ACC112 (cell line): Measurements from ENCODE around the gene SLC25A1.
A peak's percentile ranks its signal among the peaks of the same experiment; 100 is the strongest.

Source experiments
- H2AFZ ChIP-seq: fragments of 200-600 bp; sonication (generic); one replicate; pipeline ENCODE4 v1.6.0; 2017; ENCODE audit warnings: antibody characterized with exemption, low read length; ENCODE audit not compliant: unreplicated experiment
- H3K27ac ChIP-seq: fragments of 200-600 bp; sonication (generic); 2 replicates; pipeline ENCODE4 v1.5.1; 2014; ENCODE audit warnings: low read depth, mild to moderate bottlenecking, antibody characterized with exemption, low read length, moderate library complexity
- H3K27me3 ChIP-seq: fragments of 200-600 bp; sonication (generic); 2 replicates; pipeline ENCODE4 v1.6.1; 2014; ENCODE audit warnings: mild to moderate bottlenecking, antibody characterized with exemption, low read length, moderate library complexity, mixed read lengths; ENCODE audit not compliant: insufficient read depth
- H3K36me3 ChIP-seq: fragments of 200-600 bp; sonication (generic); 2 replicates; pipeline ENCODE4 v1.6.1; 2016; ENCODE audit warnings: mild to moderate bottlenecking, antibody characterized with exemption, low read length, moderate library complexity, mixed read lengths; ENCODE audit not compliant: insufficient read depth
- H3K4me1 ChIP-seq: fragments of 200-600 bp; sonication (generic); one replicate; pipeline ENCODE4 v1.6.1; 2016; ENCODE audit warnings: low read length, mixed read lengths; ENCODE audit not compliant: insufficient read depth, unreplicated experiment, control insufficient read depth
- H3K4me3 ChIP-seq: fragments of 200-600 bp; sonication (generic); 2 replicates; pipeline ENCODE4 v1.5.1; 2014; ENCODE audit warnings: mild to moderate bottlenecking, low read depth, low read length
- H3K79me2 ChIP-seq: fragments of 200-600 bp; sonication (generic); one replicate; pipeline ENCODE4 v1.6.0; 2016; ENCODE audit warnings: low read length; ENCODE audit not compliant: control insufficient read depth, unreplicated experiment, insufficient read depth

The SLC25A1 gene

GRCh38 chr22:19178657-19179496 lies at the start of gene SLC25A1:
SLC25A1 (minus strand) TSS chr22:19178736; CDS start chr22:19178673, 63 bp downstream.
- H3K27ac ChIP-seq = peak within 1 kb of the TSS; percentile 43; the same call in 1 of the 2 replicates
- peak within 1 kb of the TSS; percentile 89 for H3K4me3 ChIP-seq
- H3K27me3 ChIP-seq = no peaks in the 10 kb centered on the region
- H2AFZ ChIP-seq = peak within 1 kb of the TSS; percentile 60
- peaks cover 14% of the 10 kb centered on the region for H3K79me2 ChIP-seq
- H3K36me3 ChIP-seq = no peaks in the 10 kb centered on the region
- H3K4me1 ChIP-seq = peaks cover 20% of the 10 kb centered on the region

GRCh38 chr22:19228179-19228578 lies 49.6 kb upstream of the SLC25A1 start:
- Histone ChIP-seq H3K27ac (no peak overlapping the region), H3K27me3 (no peaks in the 10 kb centered on the region), H3K36me3 (no peaks in the 10 kb centered on the region), H3K4me1 (no peaks in the 10 kb centered on the region), H2AFZ (no peak overlapping the region), H3K79me2 (no peaks in the 10 kb centered on the region), H3K4me3 (no peak overlapping the region)

GRCh38 chr22:19226428-19226827 lies 47.9 kb upstream of the SLC25A1 start:
- Histone ChIP-seq H3K36me3 (no peaks in the 10 kb centered on the region), H3K27me3 (no peaks in the 10 kb centered on the region), H3K4me1 (no peaks in the 10 kb centered on the region), H3K27ac (no peak overlapping the region), H3K79me2 (no peaks in the 10 kb centered on the region), H3K4me3 (no peak overlapping the region), H2AFZ (no peak overlapping the region)

GRCh38 chr22:19225560-19225959 lies 47.0 kb upstream of the SLC25A1 start:
- Histone ChIP-seq H3K36me3 (no peaks in the 10 kb centered on the region), H3K27me3 (no peaks in the 10 kb centered on the region)

DNA sequence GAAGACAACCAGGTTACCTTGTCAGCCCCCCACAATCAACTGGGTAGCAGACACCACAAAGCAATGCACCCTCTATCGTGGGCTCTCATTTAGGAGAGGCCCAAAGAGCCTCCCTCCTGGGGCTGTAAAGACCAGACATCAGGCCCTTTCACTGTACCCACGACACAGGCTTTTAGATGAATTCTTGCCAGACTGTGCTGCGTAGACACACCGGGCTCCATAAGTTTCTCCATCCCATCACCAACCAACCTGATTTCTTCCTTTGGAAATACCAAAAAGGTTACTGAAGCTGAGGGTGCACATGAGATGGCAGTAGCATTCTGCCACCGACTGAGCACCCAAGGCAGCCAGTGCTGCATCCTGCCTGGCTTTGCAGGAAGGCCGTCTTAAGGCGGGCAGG lies 46.4 kb upstream of the SLC25A1 start:
- Histone ChIP-seq H2AFZ (no peak overlapping the region), H3K4me3 (no peak overlapping the region), H3K27me3 (no peaks in the 10 kb centered on the region), H3K79me2 (no peaks in the 10 kb centered on the region), H3K27ac (no peak overlapping the region), H3K36me3 (no peaks in the 10 kb centered on the region), H3K4me1 (no peaks in the 10 kb centered on the region)

More at GRCh38 chr22:19225560-19225959, 47.0 kb upstream of the SLC25A1 start:
- Histone ChIP-seq H3K79me2 (no peaks in the 10 kb centered on the region), H3K4me1 (no peaks in the 10 kb centered on the region), H3K27ac (no peak overlapping the region), H3K4me3 (no peak overlapping the region), H2AFZ (no peak overlapping the region)

GRCh38 chr22:19224557-19224956 lies 46.0 kb upstream of the SLC25A1 start:
- no peaks in the 10 kb centered on the region for H3K36me3 ChIP-seq

DNA sequence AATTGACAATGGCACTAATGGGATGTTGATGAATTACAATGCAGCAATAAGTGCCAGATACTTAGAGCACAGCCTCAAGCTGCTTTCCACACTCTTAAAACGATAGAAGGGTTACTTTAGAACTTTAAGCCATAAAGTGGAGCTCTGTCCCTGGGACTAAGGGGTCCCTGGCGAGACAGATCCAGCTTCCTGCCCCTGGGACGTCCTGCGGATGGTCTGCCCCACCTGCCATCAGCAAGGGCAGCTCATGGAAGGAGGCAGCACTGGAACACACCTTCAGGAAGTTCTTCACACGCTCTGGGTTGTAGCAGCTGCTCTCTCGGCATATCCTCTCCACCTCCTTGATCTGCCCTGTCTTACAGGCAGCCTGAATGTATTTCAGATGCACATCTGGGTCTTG lies 45.1 kb upstream of the SLC25A1 start:
- Histone ChIP-seq H2AFZ (no peak overlapping the region), H3K27ac (no peak overlapping the region), H3K4me3 (no peak overlapping the region), H3K27me3 (no peaks in the 10 kb centered on the region), H3K4me1 (no peaks in the 10 kb centered on the region), H3K79me2 (no peaks in the 10 kb centered on the region), H3K36me3 (no peaks in the 10 kb centered on the region)

More at GRCh38 chr22:19224557-19224956, 46.0 kb upstream of the SLC25A1 start:
- Histone ChIP-seq H3K4me3 (no peak overlapping the region), H3K79me2 (no peaks in the 10 kb centered on the region), H2AFZ (no peak overlapping the region), H3K4me1 (no peaks in the 10 kb centered on the region), H3K27me3 (no peaks in the 10 kb centered on the region), H3K27ac (no peak overlapping the region)

DNA sequence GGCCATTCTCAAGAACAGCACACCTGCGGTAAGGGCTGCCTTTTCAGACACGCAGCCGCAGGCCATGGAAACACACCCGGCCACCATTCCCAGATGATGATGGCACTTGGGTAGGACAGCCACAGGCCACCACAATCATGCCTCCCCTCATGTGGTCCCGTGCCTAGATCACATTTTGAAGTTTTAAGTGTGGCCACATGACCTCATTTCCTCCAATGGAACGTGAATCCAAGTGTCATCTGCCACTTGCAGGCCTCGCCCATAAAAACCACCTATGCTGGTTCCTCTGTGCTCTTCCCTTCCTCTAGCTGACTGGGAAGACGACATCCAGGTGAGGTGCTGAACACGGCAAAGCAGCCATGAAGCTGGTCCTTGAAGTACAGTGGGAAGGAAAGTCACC lies 44.6 kb upstream of the SLC25A1 start:
- no peaks in the 10 kb centered on the region for H3K27me3 ChIP-seq
- H3K4me3 ChIP-seq = no peak overlapping the region
- H3K79me2 ChIP-seq = no peaks in the 10 kb centered on the region
- no peak overlapping the region for H2AFZ ChIP-seq
- no peak overlapping the region for H3K27ac ChIP-seq
- H3K4me1 ChIP-seq = no peaks in the 10 kb centered on the region
- H3K36me3 ChIP-seq = no peaks in the 10 kb centered on the region

GRCh38 chr22:19222242-19223005 lies 43.9 kb upstream of the SLC25A1 start:
- no peaks in the 10 kb centered on the region for H3K36me3 ChIP-seq
- H2AFZ ChIP-seq = no peak overlapping the region
- no peaks in the 10 kb centered on the region for H3K79me2 ChIP-seq
- no peaks in the 10 kb centered on the region for H3K4me1 ChIP-seq
- H3K4me3 ChIP-seq = no peak overlapping the region
- H3K27ac ChIP-seq = no peak overlapping the region
- no peaks in the 10 kb centered on the region for H3K27me3 ChIP-seq

DNA sequence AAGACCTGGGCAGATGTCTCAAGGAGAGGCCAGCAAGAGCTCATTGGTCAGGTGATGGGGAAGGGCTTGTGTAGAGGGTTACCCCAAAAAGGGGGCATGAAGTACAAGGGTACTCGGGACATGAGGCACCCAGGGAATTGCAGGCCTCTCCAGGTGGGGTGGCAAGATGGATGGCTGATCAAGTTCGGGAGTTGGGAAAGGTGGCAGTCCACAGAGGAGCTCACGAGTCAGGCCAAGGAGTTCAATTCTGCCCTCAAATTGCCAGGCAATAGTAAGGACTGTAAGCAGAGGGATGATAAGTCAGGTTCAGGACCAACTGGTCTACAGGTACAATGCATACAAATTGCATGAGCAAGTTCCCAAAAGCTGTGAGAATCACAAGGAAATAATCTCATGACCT lies 42.3 kb upstream of the SLC25A1 start:
- no peak overlapping the region for H3K4me3 ChIP-seq
- H3K79me2 ChIP-seq = no peaks in the 10 kb centered on the region
- no peak overlapping the region for H2AFZ ChIP-seq
- no peaks in the 10 kb centered on the region for H3K36me3 ChIP-seq
- H3K4me1 ChIP-seq = no peaks in the 10 kb centered on the region
- H3K27me3 ChIP-seq = no peaks in the 10 kb centered on the region
- H3K27ac ChIP-seq = no peak overlapping the region
